H7 (cell line): ENCODE results near the gene TCERG1L. TPM values are rescaled to one million over a fixed set of nuclear protein-coding genes. Genes with fewer than 3 reads are reported as not detected.

Experiments
- DNase-seq: peaks from one replicate; pipeline ENCODE4 v3.0.0; 2012
- H3K27me3 ChIP-seq: 2 replicates; pipeline ENCODE4 v1.6.0; 2011; ENCODE audit warnings: mild to moderate bottlenecking, low read length; ENCODE audit not compliant: control insufficient read depth, insufficient read depth
- H3K36me3 ChIP-seq: replicated peaks from 2 replicates; pipeline ENCODE4 v1.5.1; 2011; ENCODE audit warnings: low read length; ENCODE audit not compliant: control insufficient read depth, insufficient read depth
- H3K4me3 ChIP-seq: 2 replicates; pipeline ENCODE4 v1.5.1; 2011; ENCODE audit warnings: low read depth, mild to moderate bottlenecking, control low read depth, low read length, moderate library complexity; ENCODE audit not compliant: insufficient read depth
- total RNA-seq: library from RNA; depleted of rRNA; stranded (reverse); fragments of >200 nt; shearing (Covaris generic); gene quantifications from 2 replicates; pipeline ENCODE4 v1.2.3, GENCODE V29; 2014; rRNA removed

The TCERG1L gene
- 4.4 and 5.4 TPM in 2 replicates for total RNA-seq

GRCh38 chr10:131311661-131312477 lies at the start of gene TCERG1L:
TCERG1L (minus strand) TSS chr10:131311721; CDS start chr10:131311635, 86 bp downstream.
- H3K4me3 ChIP-seq, result peak within 1 kb of the TSS; percentile 69
- H3K27me3 ChIP-seq, result peaks cover 7% of the 10 kb centered on the region
- peak; percentile 90 for DNase-seq
- H3K36me3 ChIP-seq, result no peaks in the 10 kb centered on the region

- H3K27me3 ChIP-seq, result no peaks in the 10 kb centered on the region
Measured at GRCh38 chr10:131358741-131359442, 47.4 kb upstream of the TCERG1L start.

GRCh38 chr10:131356442-131356841 lies 44.9 kb upstream of the TCERG1L start:
- Histone ChIP-seq H3K27me3 (no peaks in the 10 kb centered on the region), H3K36me3 (no peaks in the 10 kb centered on the region), H3K4me3 (no peak overlapping the region)
- DNase-seq, result no peak

More at GRCh38 chr10:131358741-131359442, 47.4 kb upstream of the TCERG1L start:
- peak; percentile 68 for DNase-seq
- H3K4me3 ChIP-seq, result no peak overlapping the region
- no peaks in the 10 kb centered on the region for H3K36me3 ChIP-seq

GRCh38 chr10:131355881-131356280 lies 44.4 kb upstream of the TCERG1L start:
- Histone ChIP-seq H3K4me3 (no peak overlapping the region), H3K27me3 (no peaks in the 10 kb centered on the region), H3K36me3 (no peaks in the 10 kb centered on the region)
- DNase-seq, result no peak

GRCh38 chr10:131355056-131355455 lies 43.5 kb upstream of the TCERG1L start:
- no peak for DNase-seq
- no peak overlapping the region for H3K4me3 ChIP-seq
- H3K27me3 ChIP-seq, result no peaks in the 10 kb centered on the region
- no peaks in the 10 kb centered on the region for H3K36me3 ChIP-seq

GRCh38 chr10:131354380-131354779 lies 42.9 kb upstream of the TCERG1L start:
- DNase-seq, result peak; percentile 57
- no peak overlapping the region for H3K4me3 ChIP-seq
- H3K36me3 ChIP-seq, result no peaks in the 10 kb centered on the region
- no peaks in the 10 kb centered on the region for H3K27me3 ChIP-seq

GRCh38 chr10:131352765-131353290 lies 41.3 kb upstream of the TCERG1L start:
- H3K4me3 ChIP-seq, result no peak overlapping the region
- DNase-seq, result no peak
- no peaks in the 10 kb centered on the region for H3K27me3 ChIP-seq
- no peaks in the 10 kb centered on the region for H3K36me3 ChIP-seq

GRCh38 chr10:131350660-131351059 lies 39.1 kb upstream of the TCERG1L start:
- DNase-seq, result no peak
- no peaks in the 10 kb centered on the region for H3K36me3 ChIP-seq
- no peak overlapping the region for H3K4me3 ChIP-seq
- no peaks in the 10 kb centered on the region for H3K27me3 ChIP-seq

GRCh38 chr10:131350245-131350644 lies 38.7 kb upstream of the TCERG1L start:
- H3K4me3 ChIP-seq, result no peak overlapping the region
- H3K36me3 ChIP-seq, result no peaks in the 10 kb centered on the region
- no peaks in the 10 kb centered on the region for H3K27me3 ChIP-seq
- peak; percentile 57 for DNase-seq

GRCh38 chr10:131346456-131346855 lies 34.9 kb upstream of the TCERG1L start:
- no peaks in the 10 kb centered on the region for H3K27me3 ChIP-seq
- no peak overlapping the region for H3K4me3 ChIP-seq
- DNase-seq, result no peak
- no peaks in the 10 kb centered on the region for H3K36me3 ChIP-seq

GRCh38 chr10:131345691-131346090 lies 34.2 kb upstream of the TCERG1L start:
- no peaks in the 10 kb centered on the region for H3K36me3 ChIP-seq
- no peaks in the 10 kb centered on the region for H3K27me3 ChIP-seq
- DNase-seq, result no peak
- no peak overlapping the region for H3K4me3 ChIP-seq

- H3K27me3 ChIP-seq, result no peaks in the 10 kb centered on the region
- H3K4me3 ChIP-seq, result no peak overlapping the region
- DNase-seq, result no peak
- no peaks in the 10 kb centered on the region for H3K36me3 ChIP-seq
Measured at GRCh38 chr10:131344747-131345146, 33.2 kb upstream of the TCERG1L start.

- Histone ChIP-seq H3K4me3 (no peak overlapping the region), H3K27me3 (no peaks in the 10 kb centered on the region), H3K36me3 (no peaks in the 10 kb centered on the region)
- no peak for DNase-seq
Measured at GRCh38 chr10:131337741-131338140, 26.2 kb upstream of the TCERG1L start.

- Histone ChIP-seq H3K4me3 (no peak overlapping the region), H3K36me3 (no peaks in the 10 kb centered on the region), H3K27me3 (no peaks in the 10 kb centered on the region)
- DNase-seq, result no peak
Measured at GRCh38 chr10:131332821-131333220, 21.3 kb upstream of the TCERG1L start.

- Histone ChIP-seq H3K4me3 (no peak overlapping the region), H3K36me3 (no peaks in the 10 kb centered on the region), H3K27me3 (peaks cover 3% of the 10 kb centered on the region)
- DNase-seq, result no peak
Measured at GRCh38 chr10:131323880-131324279, 12.4 kb upstream of the TCERG1L start.
